Stomach smooth muscle (tissue), 2 donors: ENCODE data around the gene BATF.
A peak's percentile ranks its signal among the peaks of the same experiment; 100 is the strongest.

Experiments used
- H3K27ac ChIP-seq: one replicate; pipeline ENCODE4 v1.7.0; 2013; ENCODE audit warnings: mild to moderate bottlenecking, low read length, inconsistent platforms
- H3K27me3 ChIP-seq, 2 donors: one replicate each; pipeline ENCODE4 v1.7.0; 2013; ENCODE audit warnings: low read length in 2 of 2; ENCODE audit not compliant: insufficient read depth in 2 of 2, control insufficient read depth in 1 of 2
- H3K36me3 ChIP-seq, 2 donors: one replicate each; pipeline ENCODE4 v1.7.0; 2013; ENCODE audit warnings: low read length in 2 of 2; ENCODE audit not compliant: control insufficient read depth in 2 of 2, insufficient read depth in 2 of 2
- H3K4me1 ChIP-seq: one replicate; pipeline ENCODE4 v1.7.0; 2013; ENCODE audit warnings: low read length; ENCODE audit not compliant: control insufficient read depth, insufficient read depth
- H3K4me3 ChIP-seq, 2 donors: one replicate each; pipeline ENCODE4 v1.7.0; 2013; ENCODE audit warnings: low read length in 2 of 2
- H3K9ac ChIP-seq, 2 donors: one replicate each; pipeline ENCODE4 v1.7.0; 2013; ENCODE audit warnings: low read length in 2 of 2, mild to moderate bottlenecking in 1 of 2
- H3K9me3 ChIP-seq, 2 donors: one replicate each; pipeline ENCODE4 v1.7.0; 2013; ENCODE audit warnings: low read length in 2 of 2; ENCODE audit not compliant: control insufficient read depth in 2 of 2
- donor health status: healthy.
- donor health status: Pancreatic carcinoma.

BATF gene

GRCh38 chr14:75501080-75501479 is 21.2 kb upstream of the BATF start:
- Histone ChIP-seq H3K36me3 (no peaks in the 10 kb centered on the region), H3K4me1 (no peaks in the 10 kb centered on the region), H3K9me3 (no peaks in the 10 kb centered on the region), H3K9ac (no peak overlapping the region), H3K4me3 (no peak overlapping the region), H3K27ac (no peak overlapping the region), H3K27me3 (no peaks in the 10 kb centered on the region)

- Histone ChIP-seq H3K36me3 (no peaks in the 10 kb centered on the region), H3K27me3 (no peaks in the 10 kb centered on the region), H3K4me3 (no peak overlapping the region), H3K9me3 (no peaks in the 10 kb centered on the region), H3K4me1 (no peaks in the 10 kb centered on the region), H3K9ac (no peak overlapping the region), H3K27ac (no peak overlapping the region)
Observed at GRCh38 chr14:75504411-75504810, 17.9 kb upstream of the BATF start.

- peaks cover 0 to 7% of the 10 kb centered on the region in 2 donors for H3K9me3 ChIP-seq
- H3K27me3 ChIP-seq = no peaks in the 10 kb centered on the region
- no peaks in the 10 kb centered on the region for H3K4me1 ChIP-seq
- no peaks in the 10 kb centered on the region for H3K36me3 ChIP-seq
- no peak overlapping the region for H3K4me3 ChIP-seq
- H3K27ac ChIP-seq = no peak overlapping the region
- no peak overlapping the region for H3K9ac ChIP-seq
Observed at GRCh38 chr14:75506930-75507329, 15.3 kb upstream of the BATF start.

- Histone ChIP-seq H3K4me3 (no peak overlapping the region), H3K9me3 (peaks cover 0 to 7% of the 10 kb centered on the region in 2 donors), H3K27me3 (no peaks in the 10 kb centered on the region), H3K36me3 (no peaks in the 10 kb centered on the region), H3K4me1 (peaks cover 4% of the 10 kb centered on the region), H3K27ac (no peak overlapping the region), H3K9ac (no peak overlapping the region)
Observed at GRCh38 chr14:75510547-75510946, 11.7 kb upstream of the BATF start.

- Histone ChIP-seq H3K4me3 (no peak overlapping the region), H3K9ac (no peak overlapping the region)
Observed at GRCh38 chr14:75511201-75511600, 11.1 kb upstream of the BATF start.

GRCh38 chr14:75513911-75514672 is 8.2 kb upstream of the BATF start:
- H3K36me3 ChIP-seq = no peaks in the 10 kb centered on the region
- H3K9ac ChIP-seq = no peak overlapping the region
- no peak overlapping the region for H3K4me3 ChIP-seq
- H3K4me1 ChIP-seq = peaks cover 6% of the 10 kb centered on the region
- no peak overlapping the region for H3K27ac ChIP-seq
- no peaks in the 10 kb centered on the region for H3K27me3 ChIP-seq
- peaks cover 0 to 7% of the 10 kb centered on the region in 2 donors for H3K9me3 ChIP-seq

More at GRCh38 chr14:75511201-75511600, 11.1 kb upstream of the BATF start:
- no peaks in the 10 kb centered on the region for H3K36me3 ChIP-seq
- H3K27ac ChIP-seq = no peak overlapping the region
- peaks cover 0 to 7% of the 10 kb centered on the region in 2 donors for H3K9me3 ChIP-seq
- H3K4me1 ChIP-seq = peaks cover 6% of the 10 kb centered on the region
- H3K27me3 ChIP-seq = no peaks in the 10 kb centered on the region

GRCh38 chr14:75514673-75515628 is 7.3 kb upstream of the BATF start:
- Histone ChIP-seq H3K4me1 (peaks cover 6% of the 10 kb centered on the region), H3K9ac (no peak overlapping the region), H3K36me3 (no peaks in the 10 kb centered on the region), H3K27me3 (no peaks in the 10 kb centered on the region), H3K9me3 (peaks cover 0 to 7% of the 10 kb centered on the region in 2 donors), H3K4me3 (peak overlapping the region; percentile 7 to 77), H3K27ac (no peak overlapping the region)

- no peaks in the 10 kb centered on the region for H3K36me3 ChIP-seq
- H3K9me3 ChIP-seq = peaks cover 0 to 7% of the 10 kb centered on the region in 2 donors
- H3K27me3 ChIP-seq = no peaks in the 10 kb centered on the region
- peak overlapping the region in 1 of 2 donors; percentile 77 for H3K4me3 ChIP-seq
- H3K4me1 ChIP-seq = peaks cover 6% of the 10 kb centered on the region
- no peak overlapping the region for H3K27ac ChIP-seq
- peak overlapping the region in 1 of 2 donors; percentile 13 for H3K9ac ChIP-seq
Observed at GRCh38 chr14:75515629-75515996, 6.7 kb upstream of the BATF start.

- H3K4me3 ChIP-seq = no peak overlapping the region
- H3K9me3 ChIP-seq = no peaks in the 10 kb centered on the region
- H3K4me1 ChIP-seq = peaks cover 6% of the 10 kb centered on the region
- no peak overlapping the region for H3K9ac ChIP-seq
- H3K27ac ChIP-seq = no peak overlapping the region
- no peaks in the 10 kb centered on the region for H3K36me3 ChIP-seq
- peaks cover 2 to 5% of the 10 kb centered on the region in 2 donors for H3K27me3 ChIP-seq
Observed at GRCh38 chr14:75518625-75519024, 3.6 kb upstream of the BATF start.

GRCh38 chr14:75519394-75519793 is 2.9 kb upstream of the BATF start:
- no peaks in the 10 kb centered on the region for H3K9me3 ChIP-seq
- no peak overlapping the region for H3K4me3 ChIP-seq
- H3K9ac ChIP-seq = no peak overlapping the region
- peaks cover 9 to 10% of the 10 kb centered on the region in 2 donors for H3K27me3 ChIP-seq
- peaks cover 6% of the 10 kb centered on the region for H3K4me1 ChIP-seq
- H3K27ac ChIP-seq = no peak overlapping the region
- no peaks in the 10 kb centered on the region for H3K36me3 ChIP-seq
